ENCODE data around the gene KLK11.

DNA sequence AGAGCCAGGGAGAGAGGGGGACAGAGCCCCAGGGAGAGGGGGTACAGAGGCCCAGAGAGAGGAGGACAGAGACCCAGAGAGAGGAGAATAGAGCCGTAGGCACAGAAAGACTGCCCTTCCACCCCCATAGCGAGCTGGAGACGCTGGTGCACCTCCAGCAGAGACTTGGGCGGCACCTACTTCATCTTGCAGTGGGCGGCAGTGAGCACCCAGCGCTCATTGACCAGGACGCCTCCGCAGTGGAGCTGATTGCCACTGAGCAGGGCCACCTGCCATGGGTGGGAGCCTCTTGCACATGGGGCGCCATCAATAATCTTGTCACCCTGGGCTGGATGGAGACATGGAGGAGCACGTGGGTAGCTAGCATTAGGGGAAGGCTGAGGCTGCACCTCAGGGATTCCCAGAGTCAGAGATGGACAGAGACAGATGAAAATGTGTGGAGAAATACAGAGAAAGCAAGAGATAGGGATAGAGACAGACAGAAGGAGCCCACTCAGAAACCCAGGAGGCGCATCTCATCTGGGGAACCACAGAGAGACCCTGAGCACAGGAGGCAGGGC lies 44.7 kb downstream of the KLK11 start:
- TF ChIP-seq CTCF (conservative IDR thresholded peaks at IDR 0.05; ENCODE audit: low read length) (no peak), EZH2phosphoT487 (IDR thresholded peaks at IDR 0.05; ENCODE audit: borderline replicate concordance) (no peak)

Measured in Loucy (cell line).